NCI-H526 treated with DMSO at 0.1 percent for 48 hours (cell line): ENCODE data around the gene TMEM163.

Experiments used
- DNase-seq: peaks from one replicate; lab custom pipeline; 2025; lab: John Stamatoyannopoulos, UW

The TMEM163 gene

DNA sequence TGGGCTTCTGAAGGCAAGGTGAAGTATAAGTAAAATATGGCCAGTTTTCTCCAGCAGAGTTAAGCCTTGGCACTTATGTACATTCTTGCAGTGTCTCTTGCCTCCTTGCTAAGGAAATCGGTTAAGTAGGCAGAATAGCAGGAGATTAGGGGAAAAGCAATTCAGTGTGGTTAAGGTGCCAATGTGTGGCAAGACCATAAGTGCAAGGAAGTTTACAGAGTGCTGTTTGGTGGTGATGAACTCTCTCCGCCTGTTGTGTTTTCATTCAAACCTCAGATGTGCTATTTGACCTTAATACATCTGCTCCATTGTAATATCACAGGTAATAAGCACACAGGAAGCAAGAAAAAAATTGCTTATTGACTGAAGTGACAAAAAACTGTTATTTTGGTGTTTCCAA lies 308.8 kb downstream of the TMEM163 start:
- DNase-seq: no peak

- no peak for DNase-seq
Measured at GRCh38 chr2:134408791-134409190, 310.0 kb downstream of the TMEM163 start.

GRCh38 chr2:134408386-134408785 lies 310.4 kb downstream of the TMEM163 start:
- no peak for DNase-seq

DNA sequence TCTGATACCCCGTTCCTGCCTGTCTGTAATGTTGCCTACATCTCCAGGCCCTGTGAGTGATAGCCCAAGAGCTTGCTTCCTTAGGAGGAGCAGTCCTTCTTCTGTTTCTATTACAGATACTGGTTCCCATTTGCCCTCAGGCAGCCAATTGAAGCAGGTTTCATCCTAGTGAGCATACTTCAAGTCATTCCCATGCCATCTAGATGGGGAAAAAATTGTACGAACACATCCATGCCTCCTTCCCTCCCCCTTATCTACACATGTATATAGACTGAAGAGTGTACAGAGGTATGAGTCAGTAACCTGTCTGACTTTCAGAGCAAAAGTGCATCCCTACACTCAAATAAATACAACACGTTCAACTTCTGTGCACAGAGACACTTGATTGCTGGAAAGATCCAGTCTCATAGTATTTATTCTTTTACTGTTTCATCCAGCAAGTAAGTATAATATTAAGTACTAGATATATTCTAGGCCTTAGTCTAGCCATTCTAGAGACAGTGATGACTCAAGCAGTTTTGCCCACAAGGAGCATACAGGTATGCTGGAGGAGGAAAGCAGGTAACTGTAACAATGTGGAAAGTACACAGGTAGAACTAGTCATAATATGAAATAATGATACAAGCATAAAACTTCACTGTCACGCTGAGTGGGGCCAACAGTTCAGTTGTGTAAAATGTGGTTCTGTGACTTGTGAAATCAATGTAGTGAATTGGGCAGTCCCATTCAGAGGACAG lies 311.5 kb downstream of the TMEM163 start:
- no peak for DNase-seq

DNA sequence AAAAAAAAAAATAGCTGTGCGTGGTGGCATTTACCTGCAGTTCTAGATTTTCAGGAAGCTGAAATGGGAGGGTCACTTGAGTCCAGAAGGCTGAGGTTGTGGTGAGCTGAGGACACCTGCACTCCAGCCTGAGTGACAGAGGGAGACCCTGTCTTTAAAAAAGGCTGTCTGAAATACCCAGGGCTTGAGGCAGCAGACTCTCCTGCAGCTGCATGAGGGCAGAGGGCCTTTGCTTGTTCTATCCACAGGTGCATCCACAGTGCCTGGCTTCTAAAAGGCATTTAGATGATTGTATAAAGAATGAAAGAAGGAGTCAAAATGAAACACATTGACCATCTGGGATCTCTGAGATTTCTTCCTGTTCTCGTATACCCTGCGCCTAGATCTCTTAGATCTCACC lies 312.1 kb downstream of the TMEM163 start:
- DNase-seq: no peak

GRCh38 chr2:134406311-134406710 lies 312.5 kb downstream of the TMEM163 start:
- DNase-seq: no peak
